Stimulated activated CD4-positive, alpha-beta T cell treated with anti-CD3 and anti-CD28 coated beads, Interleukin-2, amount 100 ng/mL, for 24 hours (primary cell): Measurements from ENCODE around the gene ZDBF2.
"Not testable (repeated sequence)": the region's sequence is repeated elsewhere in the genome, so short reads cannot be mapped to it uniquely, and the experiment has no call there.

Source experiments
- DNase-seq, 2 donors: peaks; one replicate each; pipeline ENCODE4 v3.0.0-alpha.2; 2020

ZDBF2 gene

DNA sequence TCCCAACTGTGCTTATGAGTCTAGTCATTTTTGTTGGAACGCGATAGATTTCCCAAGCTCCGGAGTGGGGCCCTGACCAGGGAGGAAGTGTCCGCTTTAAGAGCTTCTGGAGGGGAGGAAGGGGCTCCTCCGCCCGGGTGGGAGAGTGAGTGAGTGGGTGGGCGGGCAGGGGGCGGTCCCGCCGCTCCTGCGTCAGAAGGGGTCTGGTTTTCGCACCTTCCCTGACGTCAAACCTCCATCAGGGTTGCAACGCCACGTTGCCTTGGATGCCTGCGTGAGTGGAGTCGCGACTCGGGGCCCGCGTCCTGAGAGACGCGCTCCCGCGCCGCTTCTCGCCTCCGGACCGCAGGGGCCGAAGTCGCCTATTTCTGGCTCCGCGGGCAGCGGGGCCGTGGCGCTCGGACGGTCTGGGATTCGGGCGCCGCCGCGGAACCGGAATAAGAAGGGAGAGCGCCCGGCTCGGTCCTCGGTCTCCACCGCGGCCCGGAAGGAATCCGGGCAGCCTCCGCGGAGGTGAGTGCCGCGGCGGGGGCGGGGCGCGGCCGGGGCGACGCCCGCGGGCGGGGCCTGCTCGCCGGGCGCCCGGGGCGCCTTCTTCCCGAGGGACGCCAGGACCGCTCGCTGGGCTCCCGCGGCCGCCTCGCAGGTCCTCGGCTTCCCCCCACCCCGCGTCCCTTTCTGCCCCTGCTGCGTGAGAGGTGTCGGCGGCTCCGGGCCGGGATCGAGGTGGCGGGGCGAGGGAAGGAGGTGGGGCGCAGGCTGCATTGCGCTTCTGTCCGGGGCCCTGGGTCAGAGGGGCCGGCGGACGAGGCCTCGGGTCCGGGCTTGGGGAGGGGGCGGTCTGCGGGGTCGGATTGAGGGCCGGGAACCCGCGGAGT, at the start of gene ZDBF2:
Gene ZDBF2, plus strand, starts transcription at position 230 of the 878 bp plus-strand sequence. CDS start 7,187 bp downstream, outside the sequence.
- peak; percentile 40 to 55 for DNase-seq

GRCh38 chr2:206225435-206226232, 48.8 kb upstream of the ZDBF2 start:
- no peak for DNase-seq

- DNase-seq, result not testable (repeated sequence)
These were observed 45.8 kb upstream of the ZDBF2 start for GRCh38 chr2:206228636-206229035.

DNA sequence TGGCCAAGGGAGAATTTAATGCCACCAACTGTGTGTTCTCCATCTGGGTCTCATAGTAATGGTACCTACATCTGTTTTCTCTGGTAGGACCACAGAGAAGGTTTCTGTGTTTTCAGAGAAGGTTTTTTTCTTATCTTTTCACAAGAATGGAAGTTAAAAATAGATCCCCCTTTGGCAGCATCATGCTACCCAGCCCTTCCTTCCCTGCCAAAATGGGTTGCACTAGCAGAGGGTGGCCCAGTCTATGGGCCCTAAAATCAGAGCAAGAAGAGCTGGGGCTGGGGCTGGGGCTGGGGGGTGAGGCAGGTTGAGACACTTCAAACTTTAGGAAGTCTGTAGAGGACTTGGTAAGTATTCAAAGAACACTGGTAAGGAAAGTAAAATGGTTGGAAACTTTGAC, 44.8 kb upstream of the ZDBF2 start:
- no peak for DNase-seq

GRCh38 chr2:206230060-206230762, 44.3 kb upstream of the ZDBF2 start:
- DNase-seq, result no peak

DNA sequence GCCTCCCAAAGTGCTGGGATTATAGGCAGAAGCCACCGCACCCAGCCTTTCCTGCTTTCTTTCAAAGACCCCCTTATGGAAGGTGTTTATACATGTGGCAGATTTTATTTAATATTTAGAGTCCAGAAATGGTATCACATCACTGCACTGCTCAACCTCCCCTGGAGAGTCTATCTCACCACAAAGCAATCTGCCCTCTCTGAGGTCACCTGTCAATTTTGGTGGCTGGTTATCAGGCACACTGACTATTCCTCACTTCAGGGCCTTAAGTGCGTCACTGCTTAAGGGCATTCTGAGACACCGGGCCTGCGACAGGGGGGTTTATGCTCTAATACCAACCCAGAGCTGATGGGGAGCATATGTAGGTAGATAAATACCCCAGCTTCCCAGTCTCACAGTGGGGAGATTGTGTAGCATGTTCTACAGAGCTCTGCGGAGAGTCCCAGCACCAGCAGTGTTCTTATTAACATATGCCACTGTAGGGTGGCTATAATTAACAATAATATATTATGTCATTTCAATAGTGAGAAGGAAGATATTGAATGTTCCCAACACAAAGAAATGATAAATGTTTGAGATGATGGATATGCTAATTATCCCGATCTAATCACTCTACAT, 42.7 kb upstream of the ZDBF2 start:
- no peak for DNase-seq

DNA sequence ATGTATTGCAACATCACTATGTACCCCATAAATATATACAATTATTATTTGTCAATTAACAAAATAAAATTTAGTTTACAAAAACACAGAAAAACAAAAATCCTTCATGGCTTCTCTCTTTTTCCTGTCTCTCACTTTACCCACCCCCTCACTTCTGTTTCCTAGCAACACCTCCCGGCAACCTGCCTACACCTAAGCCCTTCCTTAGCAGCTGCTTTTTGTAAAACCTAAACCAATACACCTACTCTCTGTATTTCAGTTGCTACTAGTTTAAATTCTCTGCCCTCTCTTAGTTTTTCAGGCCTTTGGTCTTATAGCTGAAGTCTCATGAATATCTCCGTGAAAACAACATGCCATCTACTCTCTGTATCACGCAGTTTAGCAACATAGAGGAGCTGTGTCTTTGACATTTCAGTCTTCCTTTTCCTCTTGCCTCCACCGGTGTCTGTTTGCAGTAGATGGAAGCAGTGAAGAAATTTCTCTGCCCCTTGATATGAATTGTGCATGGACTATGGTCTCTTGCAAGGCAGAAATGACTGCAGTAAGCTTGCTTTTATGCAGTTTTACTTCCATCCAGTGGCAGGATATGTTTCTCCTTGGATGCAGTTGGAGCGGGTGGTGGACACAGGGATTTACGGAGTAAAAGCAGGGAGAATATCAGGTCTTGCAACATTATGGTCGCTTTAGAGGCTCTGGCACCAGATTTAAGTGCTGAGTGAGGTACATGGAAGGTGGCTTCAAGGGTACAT, 42.0 kb upstream of the ZDBF2 start:
- DNase-seq, result no peak

GRCh38 chr2:206239157-206239556, 35.3 kb upstream of the ZDBF2 start:
- DNase-seq, result no peak

DNA sequence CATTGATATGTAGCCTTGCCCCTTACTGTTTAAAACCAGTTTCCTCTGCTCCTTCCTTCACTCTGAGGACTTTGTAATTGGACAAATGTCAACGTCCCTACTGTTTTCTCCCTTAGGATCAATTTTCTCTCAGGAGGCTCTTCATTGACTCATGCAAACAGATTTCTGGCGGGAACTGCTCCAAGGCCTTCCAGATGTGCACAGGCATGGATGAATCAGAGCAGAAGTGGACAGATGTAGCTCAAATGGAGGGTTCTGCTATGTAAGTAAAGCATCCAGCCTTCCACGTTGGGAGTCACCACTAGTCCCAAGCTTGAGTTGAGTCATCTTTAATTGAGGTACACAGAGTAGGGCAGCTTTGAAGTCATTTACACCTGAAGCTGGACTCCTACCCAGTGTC, 34.1 kb upstream of the ZDBF2 start:
- DNase-seq, result no peak

DNA sequence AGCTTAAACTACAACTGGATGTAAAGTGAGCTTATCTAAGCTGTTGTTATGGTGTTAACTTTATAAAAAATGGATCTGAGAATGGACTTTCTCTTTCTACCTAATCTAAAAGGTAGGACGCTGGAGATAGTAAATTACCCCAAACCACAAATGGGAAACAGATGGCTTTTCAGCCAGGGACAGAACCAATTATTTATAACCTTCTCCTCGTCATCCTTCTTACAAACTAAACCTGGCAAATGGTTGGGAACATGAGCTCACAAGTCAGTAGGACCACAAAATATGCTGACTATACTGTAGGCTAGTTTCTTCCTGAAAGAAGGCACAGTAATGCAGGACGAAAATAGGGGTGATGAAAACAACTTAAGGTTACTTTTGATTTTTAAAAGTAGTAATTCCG, 32.7 kb upstream of the ZDBF2 start:
- no peak for DNase-seq

DNA sequence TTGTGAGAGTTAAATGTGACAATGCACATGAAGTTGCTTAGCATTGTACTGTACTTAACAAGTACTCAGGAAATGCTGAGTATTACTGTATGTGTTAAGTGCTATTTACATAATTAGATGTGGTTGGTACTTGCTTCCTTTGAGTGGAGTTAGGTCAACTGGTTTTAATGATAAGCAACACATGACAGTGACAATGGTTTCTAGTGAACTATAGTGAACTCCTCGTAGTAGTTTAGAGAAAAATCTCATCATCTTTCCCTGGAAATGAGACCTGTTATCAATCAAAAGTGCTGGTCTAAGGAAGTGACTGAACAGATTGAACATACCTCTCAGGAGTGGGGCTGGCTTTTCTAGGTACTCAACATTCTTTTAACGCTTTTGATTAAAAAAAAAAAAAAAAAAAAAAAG, 29.2 kb upstream of the ZDBF2 start:
- DNase-seq, result no peak

DNA sequence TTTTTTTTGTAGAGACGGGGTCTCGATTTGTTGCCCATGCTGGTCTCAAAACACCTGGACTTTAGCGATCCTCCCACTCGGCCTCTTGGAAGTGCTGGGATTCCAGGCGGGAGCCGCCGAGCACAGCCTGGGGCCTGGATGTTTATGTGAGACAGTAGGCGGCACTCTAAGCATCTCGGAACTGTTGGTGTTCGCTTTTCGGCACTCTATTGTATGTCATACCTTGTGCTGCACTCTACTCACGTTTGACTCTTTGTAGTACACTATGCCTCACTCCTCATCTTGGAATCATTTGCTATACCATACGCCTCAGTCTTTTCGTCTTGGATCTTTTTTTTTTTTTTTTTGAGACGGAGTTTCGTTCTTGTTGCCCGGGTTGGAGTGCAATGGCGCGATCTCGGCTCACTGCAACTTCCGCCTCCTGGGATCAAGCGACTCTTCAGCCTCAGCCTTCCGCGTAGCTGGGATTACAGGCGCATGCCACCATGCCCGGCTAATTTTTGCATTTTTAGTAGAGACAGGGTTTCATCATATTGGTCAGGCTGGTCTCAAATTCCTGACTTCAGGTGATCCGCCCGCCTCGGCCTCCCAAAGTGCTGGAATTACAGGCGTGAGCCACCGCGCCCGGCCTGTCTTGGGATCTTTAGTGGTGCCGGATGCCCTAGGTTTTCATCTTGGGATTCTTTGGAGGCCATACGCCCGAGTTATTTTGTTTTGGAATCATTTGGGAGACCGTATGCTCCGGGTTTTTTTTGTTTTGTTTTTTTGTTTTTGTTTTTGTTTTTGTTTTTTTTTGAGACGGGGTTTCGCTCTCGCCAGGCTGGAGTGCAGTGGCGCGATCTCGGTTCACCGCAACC, 24.2 kb upstream of the ZDBF2 start:
- DNase-seq, result peak in 1 of 2 donors; percentile 6

DNA sequence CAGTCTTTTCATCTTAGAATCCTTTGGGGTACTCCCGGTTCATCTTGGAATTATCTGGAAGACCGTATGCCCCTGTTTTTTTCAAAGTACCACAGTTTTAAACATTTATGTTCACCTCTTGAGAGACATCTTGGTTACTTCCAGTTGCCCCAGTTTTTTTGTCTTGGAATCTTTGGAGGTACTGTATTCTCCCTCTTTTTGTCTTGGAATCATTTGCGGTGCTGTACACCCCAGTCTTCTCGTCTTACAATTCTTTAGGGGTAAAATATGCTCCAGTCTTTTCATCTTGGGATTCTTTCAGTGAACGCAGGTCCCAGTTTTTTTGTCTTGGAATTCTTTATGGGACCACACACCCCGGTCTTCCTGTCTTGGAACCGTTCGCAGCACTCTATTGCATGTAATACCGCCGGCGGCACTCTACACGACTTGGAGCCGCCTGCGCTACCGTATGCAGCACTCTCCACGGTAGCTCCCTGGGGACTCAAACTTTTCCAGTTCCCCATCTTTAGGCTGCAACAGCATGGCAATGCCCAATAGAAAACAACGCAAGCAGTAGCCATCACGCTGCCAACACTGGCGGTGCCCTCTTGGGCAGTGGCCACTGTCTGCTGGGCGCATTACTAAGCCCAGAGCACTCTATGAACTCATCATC, 21.2 kb upstream of the ZDBF2 start:
- no peak for DNase-seq

DNA sequence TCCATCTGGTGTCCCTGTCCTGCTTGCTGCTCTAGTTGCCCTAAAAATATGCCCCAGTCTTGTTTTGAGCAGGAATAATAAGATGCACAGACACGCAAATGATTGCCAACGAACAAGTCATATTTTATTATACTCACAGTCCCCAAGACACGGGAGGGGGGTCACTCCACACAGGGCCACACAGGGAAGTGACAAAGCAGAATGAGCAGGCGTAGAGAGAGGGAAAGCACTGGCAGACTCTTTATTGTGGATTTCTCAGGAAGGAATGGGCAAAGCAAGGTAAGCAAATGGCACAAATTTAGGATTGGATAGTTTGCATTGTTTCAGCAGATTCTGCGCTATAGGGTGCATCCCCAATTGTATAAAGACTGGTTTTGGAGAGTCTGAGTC, 20.7 kb upstream of the ZDBF2 start:
- DNase-seq, result no peak

GRCh38 chr2:206255003-206255402, 19.5 kb upstream of the ZDBF2 start:
- DNase-seq, result no peak

DNA sequence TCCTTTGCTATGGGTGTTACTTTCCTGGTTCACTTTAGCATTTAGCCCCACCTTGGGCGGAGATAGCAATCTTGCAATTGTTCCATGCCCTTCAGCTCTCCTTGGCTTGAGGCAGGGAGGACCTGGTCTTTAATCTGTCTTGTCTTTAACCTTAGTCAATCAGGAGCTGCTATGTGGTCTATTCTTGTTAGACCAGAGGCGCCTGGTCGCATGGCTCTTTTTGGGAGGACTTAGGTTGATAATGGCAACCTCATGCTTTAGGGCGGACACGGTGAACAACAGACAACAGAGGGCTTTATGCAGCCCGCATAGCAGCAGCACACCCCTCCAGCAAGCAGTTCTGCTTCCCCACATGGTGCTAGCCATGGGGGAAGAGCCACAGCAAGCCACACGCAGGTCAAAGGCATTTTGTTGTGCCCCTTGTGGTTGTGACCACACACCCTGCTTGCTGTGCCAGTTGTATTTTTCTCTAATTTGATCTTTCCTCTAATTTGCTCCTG, 17.7 kb upstream of the ZDBF2 start:
- DNase-seq, result no peak

DNA sequence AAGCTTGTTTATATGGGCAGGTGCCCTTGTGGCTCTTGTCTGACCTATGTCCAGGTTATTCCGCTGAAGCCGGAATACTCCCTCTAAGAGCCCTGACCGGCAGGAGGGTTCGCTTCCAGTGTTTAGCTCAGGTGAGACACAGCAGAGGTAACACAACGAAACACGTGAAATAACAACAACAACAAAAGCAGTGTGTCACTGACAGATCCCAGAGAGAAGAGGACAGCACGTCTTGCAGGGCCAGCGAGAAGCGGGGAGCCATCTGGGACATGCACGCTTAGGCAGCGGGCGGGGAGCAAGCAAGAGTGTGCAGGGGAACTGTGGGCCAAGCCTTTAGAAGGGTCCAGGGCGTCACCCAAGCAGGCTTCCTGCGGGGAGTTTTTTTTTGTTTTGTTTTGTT, 17.1 kb upstream of the ZDBF2 start:
- no peak for DNase-seq

- no peak for DNase-seq
These were observed 16.6 kb upstream of the ZDBF2 start for GRCh38 chr2:206257861-206258260.

DNA sequence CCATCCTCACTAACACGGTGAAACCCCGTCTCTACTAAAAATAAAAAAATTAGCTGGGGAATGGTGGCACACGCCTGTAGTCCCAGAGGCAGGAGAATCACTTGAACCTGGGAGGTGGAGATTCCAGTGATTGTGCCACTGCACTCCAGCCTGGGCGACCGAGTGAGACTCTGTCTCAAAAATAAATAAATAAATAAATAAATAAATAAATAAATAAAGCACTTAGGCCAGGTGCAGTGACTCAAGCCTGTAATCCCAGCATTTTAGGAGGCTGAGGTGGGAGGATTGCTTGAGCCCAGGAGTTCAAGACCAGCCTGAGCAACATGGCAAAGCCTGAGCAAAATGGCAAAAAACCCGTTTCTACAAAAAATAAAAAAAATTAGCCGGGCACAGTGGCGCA, 15.8 kb upstream of the ZDBF2 start:
- DNase-seq, result not testable (repeated sequence)
